NCI-H1694 treated with DMSO at 0.1 percent for 48 hours (cell line): ENCODE measurements around the gene AMOTL1.

Experiments used
- DNase-seq: peaks from one replicate; lab custom pipeline; 2025; lab: John Stamatoyannopoulos, UW

The AMOTL1 gene

GRCh38 chr11:94746721-94747120 is 21.4 kb upstream of the AMOTL1 start:
- DNase-seq, result no peak

- DNase-seq, result no peak
Measured at GRCh38 chr11:94747146-94747545, 21.0 kb upstream of the AMOTL1 start.

- DNase-seq, result no peak
Measured at GRCh38 chr11:94747601-94748041, 20.5 kb upstream of the AMOTL1 start.

GRCh38 chr11:94749369-94749768 is 18.8 kb upstream of the AMOTL1 start:
- no peak for DNase-seq

- DNase-seq, result no peak
Measured at GRCh38 chr11:94750319-94751217, 17.6 kb upstream of the AMOTL1 start.

GRCh38 chr11:94751218-94751609 is 16.9 kb upstream of the AMOTL1 start:
- DNase-seq, result no peak

GRCh38 chr11:94751786-94752185 is 16.4 kb upstream of the AMOTL1 start:
- no peak for DNase-seq

- no peak for DNase-seq
Measured at GRCh38 chr11:94753630-94754029, 14.5 kb upstream of the AMOTL1 start.

GRCh38 chr11:94754335-94754734 is 13.8 kb upstream of the AMOTL1 start:
- no peak for DNase-seq

GRCh38 chr11:94754819-94755218 is 13.3 kb upstream of the AMOTL1 start:
- DNase-seq, result no peak

GRCh38 chr11:94755494-94755893 is 12.7 kb upstream of the AMOTL1 start:
- no peak for DNase-seq

- no peak for DNase-seq
Measured at GRCh38 chr11:94757037-94757735, 11.0 kb upstream of the AMOTL1 start.

- DNase-seq, result no peak
Measured at GRCh38 chr11:94758666-94759065, 9.5 kb upstream of the AMOTL1 start.

GRCh38 chr11:94759522-94759921 is 8.6 kb upstream of the AMOTL1 start:
- no peak for DNase-seq

- no peak for DNase-seq
Measured at GRCh38 chr11:94760296-94760695, 7.9 kb upstream of the AMOTL1 start.

- no peak for DNase-seq
Measured at GRCh38 chr11:94762208-94762607, 5.9 kb upstream of the AMOTL1 start.

- DNase-seq, result no peak
Measured at GRCh38 chr11:94762995-94763394, 5.2 kb upstream of the AMOTL1 start.

- no peak for DNase-seq
Measured at GRCh38 chr11:94766713-94767206, 1.4 kb upstream of the AMOTL1 start.

GRCh38 chr11:94767291-94767690 is 865 bp upstream of the AMOTL1 start:
- no peak for DNase-seq

GRCh38 chr11:94768602-94769541 is 716 bp downstream of the AMOTL1 start:
- no peak for DNase-seq

GRCh38 chr11:94769880-94770279 is 1.7 kb downstream of the AMOTL1 start:
- DNase-seq, result no peak

GRCh38 chr11:94770563-94771120 is 2.5 kb downstream of the AMOTL1 start:
- DNase-seq, result no peak
